Stomach smooth muscle (tissue), 2 donors: Measurements from ENCODE around the gene IFT57.

Experiments used
- H3K27ac ChIP-seq: one replicate; pipeline ENCODE4 v1.7.0; 2013; ENCODE audit warnings: mild to moderate bottlenecking, low read length, inconsistent platforms
- H3K27me3 ChIP-seq, 2 donors: one replicate each; pipeline ENCODE4 v1.7.0; 2013; ENCODE audit warnings: low read length in 2 of 2; ENCODE audit not compliant: insufficient read depth in 2 of 2, control insufficient read depth in 1 of 2
- H3K36me3 ChIP-seq, 2 donors: one replicate each; pipeline ENCODE4 v1.7.0; 2013; ENCODE audit warnings: low read length in 2 of 2; ENCODE audit not compliant: control insufficient read depth in 2 of 2, insufficient read depth in 2 of 2
- H3K4me1 ChIP-seq: one replicate; pipeline ENCODE4 v1.7.0; 2013; ENCODE audit warnings: low read length; ENCODE audit not compliant: control insufficient read depth, insufficient read depth
- H3K4me3 ChIP-seq, 2 donors: one replicate each; pipeline ENCODE4 v1.7.0; 2013; ENCODE audit warnings: low read length in 2 of 2
- H3K9ac ChIP-seq, 2 donors: one replicate each; pipeline ENCODE4 v1.7.0; 2013; ENCODE audit warnings: low read length in 2 of 2, mild to moderate bottlenecking in 1 of 2
- H3K9me3 ChIP-seq, 2 donors: one replicate each; pipeline ENCODE4 v1.7.0; 2013; ENCODE audit warnings: low read length in 2 of 2; ENCODE audit not compliant: control insufficient read depth in 2 of 2
- donor health status: healthy.
- donor health status: Pancreatic carcinoma.

The IFT57 gene

DNA sequence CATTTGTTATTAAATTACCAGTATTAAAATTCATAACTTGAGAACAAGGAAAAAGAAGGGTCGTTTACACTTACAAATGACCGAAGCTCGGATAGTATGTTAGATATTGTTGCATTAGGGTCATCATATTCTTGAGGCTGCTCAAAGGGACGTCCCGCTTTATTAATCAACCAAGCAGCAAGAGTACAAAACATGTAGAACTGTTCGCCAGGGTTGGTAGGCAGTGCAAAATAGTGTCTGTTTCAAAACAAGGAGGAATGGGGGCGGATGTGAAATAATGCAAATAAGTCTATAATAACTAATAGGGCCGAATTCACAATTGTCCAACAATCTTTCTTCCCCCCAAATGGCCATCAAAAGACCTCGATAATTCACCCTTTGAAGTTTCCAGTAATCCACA is 2.9 kb downstream of the IFT57 start:
- Histone ChIP-seq H3K4me3 (no peak overlapping the region), H3K36me3 (no peaks in the 10 kb centered on the region), H3K9ac (no peak overlapping the region), H3K27me3 (no peaks in the 10 kb centered on the region), H3K27ac (no peak overlapping the region), H3K9me3 (no peaks in the 10 kb centered on the region), H3K4me1 (no peaks in the 10 kb centered on the region)

DNA sequence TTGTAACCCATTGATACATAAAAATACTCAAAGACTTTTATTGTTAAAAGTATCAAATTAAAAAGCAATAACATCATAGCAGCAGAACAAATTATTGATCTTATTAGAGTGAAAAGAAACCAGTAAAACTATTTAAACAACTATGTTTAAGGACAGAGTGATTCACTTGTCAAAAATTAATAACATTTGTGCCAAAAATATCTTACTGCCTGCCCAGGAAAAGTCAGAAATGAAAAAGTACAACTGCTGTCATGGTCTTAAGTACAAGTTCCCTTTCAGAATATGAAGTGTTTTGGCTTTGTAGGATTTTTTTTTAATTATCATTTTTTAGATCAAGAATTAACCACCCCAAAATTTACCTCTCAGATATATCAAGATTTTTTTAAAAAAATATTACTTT is 3.4 kb downstream of the IFT57 start:
- H3K9me3 ChIP-seq: no peaks in the 10 kb centered on the region
- H3K36me3 ChIP-seq: no peaks in the 10 kb centered on the region
- no peak overlapping the region for H3K27ac ChIP-seq
- H3K9ac ChIP-seq: no peak overlapping the region
- no peak overlapping the region for H3K4me3 ChIP-seq
- no peaks in the 10 kb centered on the region for H3K4me1 ChIP-seq
- H3K27me3 ChIP-seq: no peaks in the 10 kb centered on the region

DNA sequence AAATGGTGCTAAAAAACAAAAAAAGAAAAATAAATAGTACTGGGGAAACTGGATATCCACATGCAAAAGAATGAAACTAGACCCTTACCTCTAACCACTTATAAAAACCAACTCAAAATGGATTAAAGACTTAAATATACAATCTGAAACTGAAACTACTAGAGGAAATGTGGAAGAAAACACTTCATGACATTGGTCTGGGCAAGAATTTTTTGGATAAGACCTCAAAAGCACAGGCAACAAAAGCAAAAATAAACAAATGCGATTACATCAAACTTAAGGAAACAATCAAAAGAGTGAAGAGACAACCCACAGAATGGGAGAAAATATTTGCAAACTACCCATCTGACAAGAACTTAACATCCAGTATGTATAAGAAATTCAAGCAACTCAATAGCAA is 6.4 kb downstream of the IFT57 start:
- peaks cover 7 to 10% of the 10 kb centered on the region in 2 donors for H3K36me3 ChIP-seq
- no peak overlapping the region for H3K9ac ChIP-seq
- no peak overlapping the region for H3K27ac ChIP-seq
- H3K4me1 ChIP-seq: no peaks in the 10 kb centered on the region
- no peaks in the 10 kb centered on the region for H3K9me3 ChIP-seq
- no peak overlapping the region for H3K4me3 ChIP-seq
- no peaks in the 10 kb centered on the region for H3K27me3 ChIP-seq

DNA sequence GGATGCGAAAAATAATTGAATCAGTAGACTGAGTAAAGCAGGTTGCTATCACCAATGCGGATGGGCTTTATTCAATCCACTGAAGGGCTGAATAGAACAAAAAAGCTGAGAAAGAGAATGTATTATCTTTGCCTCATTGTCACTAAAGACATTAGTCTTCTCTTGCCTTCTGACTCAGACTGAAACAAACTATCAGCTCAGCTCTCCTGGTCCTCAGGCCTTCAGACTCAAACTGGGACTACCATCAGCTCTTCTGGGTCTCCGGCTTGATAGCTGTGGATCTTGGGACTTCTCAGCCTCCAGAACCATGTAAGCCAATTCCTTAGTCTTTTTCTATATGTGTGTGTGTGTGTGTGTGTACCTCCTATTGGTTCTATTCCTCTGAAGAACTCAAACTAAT is 12.6 kb downstream of the IFT57 start:
- Histone ChIP-seq H3K4me3 (no peak overlapping the region), H3K9ac (no peak overlapping the region), H3K9me3 (no peaks in the 10 kb centered on the region), H3K27me3 (no peaks in the 10 kb centered on the region), H3K36me3 (peaks cover 7 to 18% of the 10 kb centered on the region in 2 donors), H3K27ac (no peak overlapping the region), H3K4me1 (no peaks in the 10 kb centered on the region)

DNA sequence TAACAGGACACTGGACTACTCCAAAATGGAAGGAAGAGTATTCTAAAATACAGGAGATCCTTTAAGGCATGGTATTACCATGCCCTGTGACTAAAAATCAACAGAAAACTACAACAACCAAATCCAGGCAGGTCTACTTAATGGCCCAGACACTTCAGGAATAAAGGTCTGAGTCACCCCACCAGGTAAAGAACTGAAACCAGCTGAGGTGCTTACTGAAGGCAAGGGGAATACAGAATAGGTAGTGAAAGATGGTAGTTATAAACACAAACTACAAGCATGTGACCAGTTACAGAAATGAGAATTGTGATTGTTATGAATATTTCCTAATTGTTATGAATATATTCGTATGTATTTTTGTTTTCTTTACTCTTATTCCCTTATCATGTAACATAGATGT is 13.4 kb downstream of the IFT57 start:
- Histone ChIP-seq H3K9me3 (no peaks in the 10 kb centered on the region), H3K4me1 (no peaks in the 10 kb centered on the region), H3K36me3 (peaks cover 7 to 21% of the 10 kb centered on the region in 2 donors), H3K27me3 (no peaks in the 10 kb centered on the region), H3K27ac (no peak overlapping the region), H3K4me3 (no peak overlapping the region), H3K9ac (no peak overlapping the region)

DNA sequence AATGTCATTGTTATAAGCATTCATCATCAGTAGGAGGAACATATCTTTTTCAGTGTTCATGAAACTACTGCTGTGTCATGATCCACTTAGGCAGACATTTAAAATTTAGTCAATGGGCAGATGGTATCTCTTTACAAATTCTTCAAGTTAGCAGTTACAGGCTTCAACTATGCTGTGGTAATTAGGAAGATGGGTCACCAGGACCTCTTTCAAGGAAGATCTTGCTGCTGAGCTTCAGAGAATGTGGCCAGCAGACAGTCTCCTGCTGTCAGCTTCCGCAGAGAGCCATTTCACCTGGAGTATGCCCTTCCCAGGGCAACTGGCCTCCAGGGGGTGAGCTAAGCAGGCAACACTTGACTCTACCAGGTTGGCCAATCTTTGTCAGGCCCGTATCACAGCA is 19.4 kb downstream of the IFT57 start:
- H3K36me3 ChIP-seq: peaks cover 4% of the 10 kb centered on the region in 2 donors
- H3K9me3 ChIP-seq: no peaks in the 10 kb centered on the region
- H3K9ac ChIP-seq: no peak overlapping the region
- no peaks in the 10 kb centered on the region for H3K4me1 ChIP-seq
- H3K27me3 ChIP-seq: no peaks in the 10 kb centered on the region
- H3K4me3 ChIP-seq: no peak overlapping the region
- H3K27ac ChIP-seq: no peak overlapping the region

DNA sequence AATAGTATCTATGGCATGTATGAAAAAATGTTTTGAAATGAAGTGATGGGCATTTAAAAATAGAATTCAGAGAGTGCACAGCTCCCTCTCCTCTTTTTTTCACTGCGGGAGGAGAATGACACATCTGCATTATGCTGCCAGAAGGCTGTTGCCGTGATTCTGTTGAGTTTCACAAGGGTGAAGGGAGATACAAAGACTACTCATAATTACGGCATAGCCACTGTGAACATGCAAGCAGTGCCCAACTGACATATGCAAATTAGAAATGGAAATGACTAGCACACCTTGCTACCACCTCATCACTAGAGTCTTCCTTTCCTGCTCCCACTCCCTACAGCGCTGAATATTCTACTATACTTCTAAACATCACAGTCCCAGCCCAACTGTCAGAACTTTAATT is 20.1 kb downstream of the IFT57 start:
- Histone ChIP-seq H3K36me3 (peaks cover 4% of the 10 kb centered on the region in 2 donors), H3K27ac (no peak overlapping the region), H3K9ac (no peak overlapping the region), H3K4me1 (no peaks in the 10 kb centered on the region), H3K9me3 (no peaks in the 10 kb centered on the region), H3K4me3 (no peak overlapping the region), H3K27me3 (no peaks in the 10 kb centered on the region)

DNA sequence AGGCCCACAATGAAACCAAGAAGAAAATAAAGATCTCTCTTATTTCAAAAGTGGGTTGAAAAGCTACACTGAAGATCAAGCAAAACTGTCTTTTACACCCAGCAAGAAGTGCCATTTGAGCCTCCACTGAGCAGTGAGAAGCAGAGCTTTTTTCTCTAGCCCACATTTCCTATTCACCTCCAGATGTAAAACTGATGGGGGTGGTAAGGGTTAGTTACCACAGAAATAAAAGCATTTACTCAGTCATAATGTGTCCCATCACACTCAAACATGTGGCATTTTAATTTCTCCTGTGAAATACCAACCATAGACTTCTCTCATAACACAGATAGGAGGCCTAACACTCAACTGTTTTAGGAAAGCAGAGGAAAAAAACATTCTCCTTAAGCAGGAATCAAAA is 21.0 kb downstream of the IFT57 start:
- Histone ChIP-seq H3K4me3 (no peak overlapping the region), H3K9ac (no peak overlapping the region), H3K27me3 (no peaks in the 10 kb centered on the region), H3K9me3 (no peaks in the 10 kb centered on the region), H3K4me1 (no peaks in the 10 kb centered on the region), H3K27ac (no peak overlapping the region), H3K36me3 (peaks cover 4% of the 10 kb centered on the region in 2 donors)

DNA sequence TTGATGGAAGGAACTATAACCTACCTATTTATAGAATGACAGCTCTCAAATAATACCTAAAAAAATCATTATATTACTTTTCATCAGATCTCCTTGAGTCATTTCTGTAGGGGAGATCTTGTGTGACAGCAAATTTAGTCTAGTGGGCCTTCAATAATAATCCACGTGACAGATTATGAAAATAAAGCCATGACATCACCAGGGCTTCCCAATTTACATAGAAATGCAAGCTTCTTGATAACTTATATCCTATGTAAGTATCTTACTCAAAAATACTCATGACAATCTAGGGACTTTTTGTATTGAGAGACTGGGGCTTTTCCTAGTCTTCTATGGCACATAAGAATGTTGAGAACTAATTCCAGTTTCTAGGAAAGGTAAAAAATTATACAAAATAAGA is 21.6 kb downstream of the IFT57 start:
- Histone ChIP-seq H3K9ac (no peak overlapping the region), H3K27me3 (no peaks in the 10 kb centered on the region), H3K9me3 (no peaks in the 10 kb centered on the region), H3K36me3 (peaks cover 4% of the 10 kb centered on the region in 2 donors), H3K27ac (no peak overlapping the region), H3K4me3 (no peak overlapping the region), H3K4me1 (no peaks in the 10 kb centered on the region)

DNA sequence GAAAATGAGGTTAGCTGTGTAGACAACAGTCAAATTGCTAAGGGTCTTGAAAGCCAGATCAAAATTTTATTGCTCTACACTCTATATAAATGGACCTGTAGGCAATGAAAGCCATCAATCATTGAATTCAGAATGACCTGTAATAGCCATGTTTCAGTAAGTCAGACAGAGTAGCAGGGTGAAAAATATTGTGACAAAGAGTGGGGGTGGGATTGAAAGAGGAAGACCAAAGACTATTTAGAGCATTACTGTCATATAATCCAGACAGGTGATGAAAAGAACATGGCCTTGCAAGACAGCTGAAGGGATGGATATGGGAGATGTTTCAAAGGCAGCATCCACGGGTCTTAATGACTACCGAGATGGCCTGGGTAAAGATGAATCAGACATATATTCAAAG is 22.2 kb downstream of the IFT57 start:
- peaks cover 4% of the 10 kb centered on the region in 2 donors for H3K36me3 ChIP-seq

DNA sequence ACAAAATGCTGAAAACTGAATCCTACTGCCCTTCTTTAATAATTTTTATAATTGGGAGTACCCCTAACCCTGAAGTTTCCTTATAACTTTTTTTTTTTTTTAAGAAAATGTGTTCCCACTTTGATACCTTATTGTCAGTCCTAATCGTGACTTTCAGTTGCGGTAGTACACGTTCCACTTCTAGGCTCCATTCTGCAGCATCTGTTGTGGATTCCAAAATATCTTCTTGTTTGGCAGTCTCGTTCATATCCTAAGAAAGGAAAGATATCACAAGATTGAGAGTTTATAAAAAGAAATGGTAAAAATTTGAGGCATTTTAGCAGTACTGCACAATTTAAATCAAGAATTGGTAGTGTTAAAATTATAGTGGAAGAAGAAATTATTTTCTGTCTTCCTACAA is 30.8 kb downstream of the IFT57 start:
- H3K9me3 ChIP-seq: no peaks in the 10 kb centered on the region

More for the DNA sequence above, 22.2 kb downstream of the IFT57 start:
- Histone ChIP-seq H3K9ac (no peak overlapping the region), H3K27me3 (no peaks in the 10 kb centered on the region), H3K9me3 (no peaks in the 10 kb centered on the region), H3K4me3 (no peak overlapping the region), H3K4me1 (no peaks in the 10 kb centered on the region), H3K27ac (no peak overlapping the region)

More for the DNA sequence above, 30.8 kb downstream of the IFT57 start:
- peaks cover 2 to 7% of the 10 kb centered on the region in 2 donors for H3K36me3 ChIP-seq
- H3K4me1 ChIP-seq: no peaks in the 10 kb centered on the region
- H3K9ac ChIP-seq: no peak overlapping the region
- no peaks in the 10 kb centered on the region for H3K27me3 ChIP-seq
- no peak overlapping the region for H3K4me3 ChIP-seq
- no peak overlapping the region for H3K27ac ChIP-seq
